Measurements from ENCODE around the gene DUSP28.
"Not testable (repeated sequence)": the region's sequence is repeated elsewhere in the genome, so short reads cannot be mapped to it uniquely, and the experiment has no call there.

The DUSP28 gene

GRCh38 chr2:240528406-240529040 is 31.6 kb upstream of the DUSP28 start:
- no peak for DNase-seq

GRCh38 chr2:240529344-240529999 is 30.7 kb upstream of the DUSP28 start:
- DNase-seq = no peak

- DNase-seq = no peak
These were observed 30.0 kb upstream of the DUSP28 start for GRCh38 chr2:240530181-240530580.

GRCh38 chr2:240531038-240531437 is 29.1 kb upstream of the DUSP28 start:
- no peak for DNase-seq

GRCh38 chr2:240532031-240532775 is 28.0 kb upstream of the DUSP28 start:
- no peak for DNase-seq

GRCh38 chr2:240538031-240538780 is 22.0 kb upstream of the DUSP28 start:
- no peak for DNase-seq

GRCh38 chr2:240539101-240539500 is 21.1 kb upstream of the DUSP28 start:
- not testable (repeated sequence) for DNase-seq

- DNase-seq = no peak
These were observed 20.3 kb upstream of the DUSP28 start for GRCh38 chr2:240539906-240540305.

- DNase-seq = no peak
These were observed 8.9 kb upstream of the DUSP28 start for GRCh38 chr2:240551288-240551687.

GRCh38 chr2:240551811-240552210 is 8.3 kb upstream of the DUSP28 start:
- no peak for DNase-seq

- DNase-seq = no peak
These were observed 6.1 kb upstream of the DUSP28 start for GRCh38 chr2:240553956-240554480.

- DNase-seq = no peak
These were observed 5.2 kb upstream of the DUSP28 start for GRCh38 chr2:240554767-240555493.

GRCh38 chr2:240555541-240556250 is 4.5 kb upstream of the DUSP28 start:
- DNase-seq = no peak

- DNase-seq = no peak
These were observed 3.5 kb upstream of the DUSP28 start for GRCh38 chr2:240556553-240557100.

- no peak for DNase-seq
These were observed 2.9 kb upstream of the DUSP28 start for GRCh38 chr2:240557101-240557751.

- no peak for DNase-seq
These were observed 2.3 kb upstream of the DUSP28 start, which contains the start of gene ANKMY1 for GRCh38 chr2:240557808-240558207. ANKMY1 (minus strand) TSS chr2:240557988; CDS start chr2:240557335, 653 bp downstream.

GRCh38 chr2:240558236-240558761 is 1.9 kb upstream of the DUSP28 start:
- no peak for DNase-seq

- DNase-seq = no peak
These were observed 871 bp upstream of the DUSP28 start for GRCh38 chr2:240559286-240559685.

GRCh38 chr2:240560480-240561324 is 545 bp downstream of the DUSP28 start:
- peak; percentile 95 for DNase-seq
